GM18508 (cell line): ENCODE measurements around the gene LYRM2.
A peak's percentile ranks its signal among the peaks of the same experiment; 100 is the strongest.

Experiments
- ATAC-seq: cut with Tn5 transposase; IDR thresholded peaks from one replicate; pipeline ENCODE4 v1.9.1; 2021; ENCODE audit warnings: moderate number of reproducible peaks; ENCODE audit not compliant: insufficient read depth, unreplicated experiment

Gene LYRM2

DNA sequence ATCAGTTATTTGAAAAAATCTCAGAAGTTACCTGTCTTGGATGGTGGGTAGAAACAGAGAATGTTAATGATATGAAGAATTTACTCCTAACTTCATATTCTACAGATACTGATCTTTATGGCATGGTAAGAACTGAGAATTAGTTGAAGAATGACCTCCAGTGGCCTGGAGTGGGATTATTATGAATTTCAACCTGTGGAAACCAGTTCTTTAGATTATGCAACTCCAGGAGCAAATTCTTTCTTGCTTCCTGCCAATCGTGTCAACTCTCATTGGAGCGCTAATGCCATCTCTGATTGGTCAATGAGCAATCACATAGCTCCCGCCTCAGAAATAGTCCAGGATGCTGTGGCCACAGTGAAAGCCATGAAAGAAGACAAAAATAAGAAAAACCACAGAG, 40.6 kb downstream of the LYRM2 start:
- ATAC-seq = no peak

DNA sequence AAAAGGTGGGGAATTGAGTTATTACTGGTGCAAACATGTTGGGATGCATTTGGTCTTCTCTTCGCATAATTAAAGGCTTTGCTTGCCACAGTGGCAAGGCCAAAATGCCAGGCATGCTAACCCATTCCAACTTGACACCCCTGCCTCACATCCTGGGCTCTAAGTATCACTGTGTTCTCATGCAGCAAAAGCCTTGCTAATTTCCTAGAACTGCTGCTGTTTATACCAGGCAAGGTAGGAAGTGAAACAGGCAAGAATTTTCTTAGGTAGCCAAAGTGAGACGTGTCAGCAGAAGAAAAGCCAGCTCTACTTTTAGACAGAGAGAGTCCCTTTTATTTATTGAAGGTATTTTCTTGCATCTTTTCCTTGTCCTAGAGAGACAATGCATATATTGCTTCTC, 41.2 kb downstream of the LYRM2 start:
- no peak for ATAC-seq

DNA sequence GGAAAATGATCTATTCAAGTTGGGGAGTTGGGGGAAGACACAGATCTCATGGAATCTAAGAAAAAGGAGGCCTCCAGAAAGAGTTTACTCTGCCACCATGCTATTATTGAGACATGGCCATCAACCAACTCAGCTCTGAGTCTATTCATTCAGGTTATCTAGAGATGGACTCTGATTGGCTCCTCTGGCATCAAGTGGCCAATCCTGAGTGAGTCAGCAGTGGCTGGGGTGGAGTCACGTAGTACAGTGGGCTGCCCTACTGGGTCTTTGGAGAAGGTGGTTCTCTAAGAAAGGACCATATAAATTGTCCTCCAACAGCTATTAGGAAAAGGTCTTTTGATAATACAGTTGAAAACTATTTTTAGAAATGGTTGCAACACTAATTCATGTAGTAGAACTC, 42.1 kb downstream of the LYRM2 start:
- ATAC-seq = no peak

DNA sequence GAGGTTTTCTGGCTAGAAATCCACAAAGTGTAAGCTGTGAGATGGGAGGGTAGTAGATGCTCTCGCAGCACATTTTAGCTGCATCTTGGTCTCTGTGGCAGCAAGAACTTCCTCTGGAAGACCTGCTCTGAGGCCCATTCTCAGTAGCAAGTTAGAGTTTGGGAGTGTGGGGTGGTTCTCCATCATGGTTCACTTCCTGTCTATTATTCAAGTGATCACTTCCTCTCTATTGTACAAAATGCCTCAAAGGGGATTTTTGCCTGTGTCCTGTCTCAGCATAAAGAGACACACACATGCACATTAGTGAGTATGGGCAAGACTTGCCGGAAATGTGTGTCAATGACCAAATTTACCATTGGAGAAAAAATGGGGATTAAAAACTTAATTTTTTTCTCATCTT, 42.5 kb downstream of the LYRM2 start:
- ATAC-seq = peak; percentile 95

DNA sequence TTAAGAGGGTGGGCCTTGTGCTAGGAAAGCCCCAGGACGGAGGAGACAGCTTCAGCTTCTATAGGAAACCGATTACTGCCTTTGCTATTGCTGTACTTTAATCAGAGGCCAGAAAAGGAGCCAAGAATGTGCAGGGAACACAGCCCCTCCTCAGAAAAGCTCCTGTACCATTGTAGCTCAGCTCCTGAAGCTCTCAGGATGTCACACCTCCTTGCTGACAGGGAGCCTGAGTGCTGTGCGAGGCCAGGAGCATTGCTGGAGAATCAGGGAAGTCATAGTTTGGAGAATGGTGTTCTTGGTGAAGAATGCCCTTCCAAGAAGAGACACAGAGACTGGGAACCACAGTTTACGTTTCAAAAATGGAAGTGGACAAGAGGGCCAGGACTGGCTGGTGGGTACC, 46.8 kb downstream of the LYRM2 start:
- ATAC-seq = no peak

DNA sequence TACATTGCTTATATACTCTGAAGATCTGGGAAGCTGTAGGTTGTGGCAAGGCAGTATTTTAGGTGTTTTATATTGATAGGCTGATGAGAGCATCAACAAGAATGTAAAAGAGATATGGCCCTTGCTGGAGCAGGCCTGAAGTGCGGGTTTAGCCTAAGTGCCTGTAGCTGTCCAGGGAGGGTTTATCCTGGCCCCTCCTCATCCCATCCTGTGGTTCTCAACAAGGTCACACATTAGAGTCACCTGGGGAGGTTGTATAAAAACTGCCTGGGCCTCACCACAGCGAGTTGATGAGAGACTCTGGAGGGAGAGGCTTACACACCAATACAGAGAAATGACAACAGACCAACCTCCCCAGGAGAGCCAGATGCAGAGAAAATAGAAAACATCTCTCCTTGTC, 48.4 kb downstream of the LYRM2 start:
- no peak for ATAC-seq

DNA sequence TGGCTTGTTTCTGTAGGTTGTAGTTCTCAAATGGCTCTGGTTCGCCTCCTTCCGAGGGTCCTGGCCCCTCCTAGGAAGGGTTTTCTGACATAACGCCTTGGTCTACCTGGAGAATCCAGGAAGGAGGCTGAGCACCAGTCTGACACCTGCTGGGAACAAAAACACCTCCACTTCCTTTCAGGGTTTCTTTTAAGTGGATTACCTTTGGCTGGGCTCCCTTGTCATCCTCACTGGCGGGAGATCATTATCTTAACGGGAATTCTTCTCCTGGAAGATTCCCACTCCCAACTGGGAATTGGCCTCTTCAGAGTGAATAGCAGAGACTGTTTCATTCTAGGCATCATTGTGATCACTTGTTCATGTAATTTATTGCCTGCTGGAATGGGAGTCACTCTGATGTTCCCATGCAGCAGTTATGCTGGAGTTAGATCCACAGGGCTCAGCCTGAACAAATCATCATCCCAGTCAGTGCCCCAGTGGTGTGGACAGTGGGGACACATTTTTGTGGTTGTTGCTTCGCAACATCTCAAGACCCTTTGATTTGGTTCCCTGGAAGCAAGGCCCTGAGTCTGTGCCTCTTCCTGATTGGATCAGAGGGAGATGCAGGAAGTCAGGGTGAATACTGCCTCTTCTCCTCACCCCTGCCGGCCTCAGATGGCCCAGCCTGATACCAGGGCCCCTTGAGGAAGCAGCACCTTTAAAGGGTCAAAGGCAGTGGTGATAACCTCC, 49.1 kb downstream of the LYRM2 start:
- no peak for ATAC-seq

DNA sequence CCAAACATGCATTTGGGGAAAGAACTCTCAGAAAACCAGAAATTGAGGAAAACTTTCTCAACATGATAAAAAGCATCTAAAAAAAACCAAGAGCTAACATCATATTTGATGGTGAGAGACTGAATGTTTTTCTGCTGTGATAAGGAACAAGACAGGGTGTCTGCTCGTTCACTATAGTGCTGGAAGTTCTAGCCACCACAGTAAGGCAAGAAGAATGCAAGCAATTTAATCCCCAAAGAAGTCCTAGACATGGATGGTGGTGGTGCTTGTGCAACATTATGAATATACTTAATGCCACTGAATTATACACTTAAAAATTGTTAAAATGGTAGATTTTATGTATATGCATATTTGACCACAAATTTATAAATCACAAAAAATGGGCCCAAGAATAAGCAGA, 53.4 kb downstream of the LYRM2 start:
- ATAC-seq = no peak

DNA sequence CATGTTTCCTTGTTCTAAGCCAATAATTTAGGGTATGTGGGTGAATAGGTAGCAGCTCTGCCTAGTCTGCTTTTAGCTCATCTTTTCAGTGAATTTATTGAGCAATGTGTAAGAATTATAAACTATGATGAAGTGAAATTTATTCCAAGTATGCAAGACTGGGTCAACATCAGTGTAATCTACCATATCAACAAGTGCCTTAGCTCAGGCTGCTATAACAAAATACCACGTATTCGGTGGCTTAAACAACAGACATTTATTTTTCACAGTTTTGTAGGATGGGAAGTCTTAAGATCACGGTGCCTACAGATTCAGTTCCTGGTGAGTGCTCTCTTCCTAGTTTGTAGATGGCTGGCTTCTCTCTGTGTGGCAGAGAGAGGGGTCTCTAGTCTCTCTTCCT, 54.0 kb downstream of the LYRM2 start:
- ATAC-seq = no peak

DNA sequence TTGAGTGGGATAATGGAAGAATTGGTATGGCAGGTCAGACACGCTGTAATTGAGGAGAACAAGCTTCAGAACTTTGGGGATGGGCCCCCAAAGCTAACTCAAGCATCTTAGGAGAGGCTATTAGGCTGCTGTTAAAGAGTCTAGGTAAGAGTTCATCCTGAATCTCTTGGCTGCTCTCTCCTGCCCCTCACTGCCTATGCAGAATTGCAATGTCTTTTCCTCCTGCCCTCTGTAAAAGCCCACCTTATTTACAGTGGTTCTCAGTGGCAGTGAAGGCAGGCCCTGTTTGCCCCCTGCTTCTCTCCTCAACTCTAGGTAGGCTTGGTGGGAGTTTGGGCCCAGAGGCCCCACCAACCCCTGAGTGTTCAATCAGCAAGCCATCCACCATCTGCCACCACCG, 55.0 kb downstream of the LYRM2 start:
- ATAC-seq = no peak

DNA sequence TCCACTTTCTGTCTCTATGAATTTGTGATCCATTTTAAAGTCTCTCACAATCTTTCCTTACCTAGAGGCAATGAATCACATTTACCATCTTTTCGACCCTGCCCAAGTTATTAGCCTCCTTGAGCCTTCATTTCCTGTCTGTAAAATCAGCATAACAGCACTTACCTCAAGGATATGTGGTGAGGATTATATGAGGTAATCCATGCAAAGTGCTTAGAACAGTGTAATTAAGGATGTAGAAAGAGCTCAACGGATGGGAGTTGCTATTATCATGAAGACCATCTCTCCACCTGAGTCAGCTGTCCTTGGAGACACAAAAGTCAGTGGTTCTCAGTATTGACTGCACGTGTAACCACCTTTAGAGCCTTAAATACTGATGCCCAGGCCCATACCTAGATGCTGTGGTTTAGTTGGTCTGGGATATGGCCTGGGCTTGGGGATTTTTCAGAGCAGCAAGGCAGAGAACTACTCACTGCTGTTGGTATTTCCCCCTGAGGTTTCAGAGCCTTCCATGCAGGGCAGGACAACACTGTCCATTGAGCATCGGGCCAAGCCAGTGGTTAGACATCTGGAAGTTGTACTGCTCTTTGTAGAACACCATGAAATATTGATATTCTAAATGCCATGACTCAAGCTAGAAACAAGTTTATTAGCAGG, 55.8 kb downstream of the LYRM2 start:
- ATAC-seq = no peak

DNA sequence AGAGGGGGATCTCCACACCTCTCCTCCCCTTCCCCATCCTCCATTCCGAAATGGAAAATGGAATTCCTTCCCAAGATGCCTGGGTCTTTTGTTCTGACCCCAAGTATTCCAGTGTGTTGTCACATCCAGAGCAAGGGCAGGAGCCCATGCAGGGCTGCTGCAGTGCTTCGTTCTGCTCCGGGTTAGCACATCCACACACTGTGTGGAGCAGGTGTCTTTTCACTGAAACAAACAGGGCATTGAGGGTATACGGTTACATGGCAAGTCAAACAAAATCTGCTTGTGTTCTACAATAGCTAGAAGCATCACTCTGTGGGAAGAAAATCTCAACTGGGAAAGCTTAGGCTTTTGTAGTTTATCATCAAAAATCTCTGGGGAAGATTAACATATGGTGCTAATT, 56.9 kb downstream of the LYRM2 start:
- ATAC-seq = no peak

DNA sequence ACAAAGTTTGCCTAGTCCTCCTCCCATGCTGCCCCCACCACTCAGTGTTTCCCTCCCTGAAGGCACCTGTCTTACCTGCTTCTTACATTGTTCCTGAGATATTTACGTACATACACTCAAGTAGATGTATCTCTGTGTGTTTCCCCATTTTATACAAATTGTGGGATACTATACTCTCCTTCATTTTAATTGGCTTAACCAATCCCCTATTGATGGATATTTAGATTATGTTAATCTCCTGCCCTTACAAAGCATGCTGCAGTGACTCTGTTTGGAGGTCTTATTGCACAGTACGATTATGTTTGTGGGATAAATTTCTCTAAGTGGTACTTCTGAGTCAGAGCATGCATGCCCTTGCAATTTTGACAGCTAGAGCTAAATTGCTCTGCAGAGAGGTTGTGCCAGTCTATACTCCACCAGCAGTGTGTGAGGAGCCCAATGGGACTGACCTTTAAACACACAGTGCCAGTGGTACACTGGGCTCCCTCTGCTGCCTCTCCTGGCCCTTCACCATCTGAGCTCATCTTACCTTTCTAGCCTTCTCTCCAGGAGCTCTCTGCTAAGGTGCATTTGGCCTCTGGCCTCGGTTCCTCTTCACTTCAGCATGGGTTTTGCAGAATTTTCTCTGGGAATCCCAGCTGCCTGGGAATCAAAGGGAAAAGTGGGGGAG, 57.4 kb downstream of the LYRM2 start:
- ATAC-seq = no peak

DNA sequence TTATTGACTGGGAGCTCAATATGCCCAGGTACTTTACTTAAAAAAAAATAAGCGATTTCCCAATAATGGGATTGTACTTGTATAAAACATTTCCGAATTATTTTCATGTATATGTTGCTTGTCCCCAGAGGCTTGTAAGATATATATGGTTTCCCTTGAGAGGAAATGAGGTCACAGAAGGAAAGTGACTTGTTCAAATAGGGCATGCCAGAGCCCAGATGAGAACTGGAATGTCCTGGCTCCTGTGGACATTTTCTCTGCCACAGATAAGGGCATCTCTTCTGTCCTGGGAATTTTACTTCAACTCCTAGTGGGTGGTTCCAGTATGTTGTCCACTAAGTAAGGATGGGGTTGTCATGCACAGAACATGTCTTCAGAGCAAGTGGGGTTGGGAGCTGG, 63.0 kb downstream of the LYRM2 start:
- ATAC-seq = no peak

DNA sequence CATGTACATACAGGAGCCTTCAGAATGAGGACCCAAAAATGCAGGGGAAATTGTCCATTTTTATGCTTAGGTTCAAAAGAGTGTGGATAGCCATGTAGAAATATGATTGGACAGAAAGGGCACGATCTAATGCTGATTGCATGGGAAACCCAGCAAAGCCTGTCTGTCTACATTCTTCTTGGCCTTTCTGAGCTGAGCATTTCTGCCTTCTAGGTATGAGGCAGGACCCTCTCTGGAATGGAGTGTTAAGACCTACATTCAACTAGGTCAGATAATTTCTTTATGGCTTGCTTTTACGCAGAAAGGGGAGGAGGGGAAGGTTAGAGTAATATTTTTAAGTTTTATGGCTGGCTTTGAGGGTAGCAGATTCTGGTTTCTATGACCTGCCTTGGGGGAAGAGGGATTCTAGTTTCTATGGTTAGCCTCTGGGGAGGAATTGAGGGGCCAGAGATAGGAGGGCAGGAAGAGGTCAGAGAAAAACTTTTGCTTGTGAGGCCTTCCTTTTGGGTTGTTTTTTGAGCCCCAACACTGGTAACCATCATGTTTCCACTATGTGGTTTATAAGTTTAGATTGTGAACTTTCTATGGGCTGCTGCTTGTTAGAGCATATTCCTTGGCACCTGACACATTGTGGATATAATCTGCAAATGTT, 63.5 kb downstream of the LYRM2 start:
- ATAC-seq = no peak

DNA sequence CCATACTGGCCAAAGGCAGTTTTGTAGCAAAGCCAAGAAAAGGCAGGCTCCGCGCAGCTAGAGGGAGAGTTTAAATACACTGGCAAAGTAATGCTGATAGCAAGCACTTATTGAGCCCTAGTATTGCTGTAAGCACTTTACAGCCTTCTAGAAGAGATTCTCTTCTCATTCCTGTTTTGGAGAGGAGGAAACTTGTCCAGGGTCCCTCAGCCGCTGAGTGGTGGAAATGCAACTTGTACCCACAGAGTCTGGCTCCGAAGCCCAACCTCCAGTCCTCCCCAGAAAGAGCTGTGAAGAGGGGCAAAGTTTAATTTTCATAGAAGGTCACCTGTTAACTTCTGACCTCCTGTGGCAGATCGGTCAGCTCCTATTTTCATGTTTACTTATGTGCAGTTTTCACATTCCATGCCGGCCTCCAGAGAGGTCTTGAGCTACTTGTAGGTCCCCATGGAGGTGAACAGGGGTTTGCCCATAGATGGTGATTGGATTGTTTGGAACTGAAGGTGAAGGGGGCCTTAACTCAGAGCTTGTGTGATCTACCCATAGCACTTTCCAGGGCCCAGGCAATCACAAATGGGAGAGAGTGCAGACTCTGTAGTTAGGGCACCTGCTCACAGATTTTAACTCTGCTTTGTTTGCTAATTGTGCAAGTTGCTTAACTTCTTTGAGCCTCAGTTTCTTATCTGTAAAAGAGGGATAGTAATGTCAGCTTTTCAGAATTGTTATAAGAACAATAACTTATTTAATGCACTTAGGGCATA, 70.7 kb downstream of the LYRM2 start:
- no peak for ATAC-seq

DNA sequence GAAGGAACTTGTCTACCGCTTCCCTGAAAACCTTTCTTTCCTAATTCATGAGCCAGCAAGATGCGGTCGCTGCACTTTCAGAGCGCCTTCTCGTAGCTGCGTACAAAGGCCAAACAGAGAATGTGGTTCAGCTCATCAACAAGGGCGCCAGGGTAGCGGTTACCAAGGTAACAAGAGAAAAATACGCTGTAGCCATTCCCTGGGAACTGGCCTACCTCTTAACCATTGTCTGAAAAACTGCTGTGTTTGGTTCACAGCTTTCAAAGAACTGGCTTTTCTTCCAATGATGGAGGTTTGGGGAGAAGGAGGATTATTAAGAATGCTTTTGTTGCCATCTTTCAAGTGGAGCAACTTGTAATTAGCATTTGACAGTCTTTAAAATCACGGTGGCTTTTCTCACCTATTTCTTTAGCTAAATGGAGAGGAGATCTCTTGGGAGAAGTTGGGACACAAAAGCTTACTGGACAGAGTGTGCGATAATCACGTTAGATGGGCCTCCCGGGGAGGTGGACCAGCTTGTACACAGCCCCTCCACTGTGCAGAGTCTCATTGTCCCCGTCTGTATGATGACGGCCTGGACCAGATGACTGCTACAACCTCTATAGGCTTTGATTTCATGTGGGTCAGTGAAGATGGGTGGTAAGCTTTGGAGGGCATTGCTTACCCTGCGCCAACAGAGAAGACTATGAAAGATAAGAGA, 71.5 kb downstream of the LYRM2 start:
- no peak for ATAC-seq

DNA sequence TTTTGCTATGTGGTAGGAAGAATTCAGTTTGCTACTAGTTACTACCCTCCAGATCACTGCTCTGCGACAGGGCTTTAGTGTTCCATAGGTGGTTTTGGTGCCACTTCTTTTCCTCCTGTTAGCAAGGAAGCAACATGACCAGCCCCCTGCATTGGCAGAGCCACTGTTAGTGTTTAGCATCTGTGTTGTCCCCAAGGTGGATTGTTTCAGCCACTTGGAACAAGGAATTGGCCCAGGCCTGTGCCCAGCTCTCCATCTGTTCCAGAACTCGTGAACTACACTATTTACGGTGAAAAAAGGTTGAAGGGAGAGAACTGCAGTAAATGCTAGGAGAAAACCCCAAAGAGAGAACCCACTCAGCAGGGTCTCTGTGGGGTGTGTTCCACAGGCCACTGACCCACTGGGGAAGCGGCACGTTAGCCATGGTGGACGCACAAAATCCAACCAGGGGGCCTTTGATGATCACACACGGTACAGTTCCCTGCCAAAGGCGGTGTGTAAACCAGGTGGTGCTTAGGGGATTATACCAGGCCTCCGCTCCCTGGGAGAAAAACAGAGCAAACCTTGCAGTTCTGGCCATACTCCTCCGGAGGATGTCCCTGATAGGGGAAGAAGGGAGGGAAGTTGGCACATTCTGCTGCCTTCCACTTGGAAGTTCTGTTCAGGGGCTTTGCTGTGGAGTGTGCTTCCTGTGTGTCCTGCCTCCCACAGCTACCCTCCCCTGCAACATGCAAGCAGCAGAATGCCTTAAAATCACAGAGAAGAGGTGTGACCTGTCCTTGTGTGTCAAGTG, 72.3 kb downstream of the LYRM2 start:
- no peak for ATAC-seq

DNA sequence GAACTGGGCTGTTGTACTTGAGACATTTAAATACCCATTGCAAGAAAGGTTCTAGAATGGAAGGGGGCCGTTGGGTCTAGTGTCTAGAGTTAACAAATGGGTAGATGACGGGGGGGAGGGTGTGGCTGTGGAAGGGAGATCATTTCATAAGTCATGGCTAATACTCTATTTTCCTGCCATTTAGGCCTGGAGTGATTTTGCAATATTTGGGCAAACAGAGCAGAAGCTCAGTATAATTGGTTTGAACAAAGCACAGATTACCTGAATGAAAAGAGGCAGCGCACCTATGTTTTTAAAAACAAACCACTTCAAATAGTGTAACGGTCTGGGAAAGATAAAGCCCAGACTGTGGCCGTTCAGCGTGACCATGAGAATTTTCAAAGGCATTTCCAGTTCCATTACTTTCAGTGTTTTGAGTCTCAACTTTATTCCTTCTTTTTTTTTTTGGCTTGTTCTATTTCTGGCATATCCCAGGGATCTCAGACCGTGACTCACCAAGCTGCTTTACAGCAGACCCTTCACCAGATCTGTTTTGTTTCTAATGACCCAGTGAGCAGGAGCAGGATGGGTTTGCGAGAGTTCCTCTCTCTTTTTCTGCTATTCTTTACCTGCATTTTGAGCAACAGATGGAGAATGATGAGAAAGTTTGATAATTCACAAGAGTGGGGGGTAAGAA, 73.7 kb downstream of the LYRM2 start:
- no peak for ATAC-seq
